Spinal cord (tissue), 10 donors: ENCODE data around the gene KIF21A. TPM values are rescaled to one million over a fixed set of nuclear protein-coding genes. Genes with fewer than 3 reads are reported as not detected.

Experiments
- DNase-seq, 6 donors: peaks; one replicate each; pipeline versions ENCODE4 v3.0.0 to v3.0.0-alpha.2; 2013 to 2015; ENCODE audit warnings: low spot score in 6 of 6, low read depth in 4 of 6
- H3K27ac ChIP-seq: one replicate; pipeline ENCODE4 v1.5.1; 2013; ENCODE audit warnings: low read depth, low read length, control low read depth
- H3K27me3 ChIP-seq: one replicate; pipeline ENCODE4 v1.6.1; 2013; ENCODE audit warnings: low read length; ENCODE audit not compliant: control insufficient read depth, insufficient read depth
- H3K36me3 ChIP-seq: one replicate; pipeline ENCODE4 v1.6.1; 2013; ENCODE audit warnings: low read length; ENCODE audit not compliant: control insufficient read depth, insufficient read depth
- H3K4me1 ChIP-seq: one replicate; pipeline ENCODE4 v1.6.1; 2013; ENCODE audit warnings: low read length; ENCODE audit not compliant: control insufficient read depth, insufficient read depth
- H3K4me3 ChIP-seq: one replicate; pipeline ENCODE4 v1.5.1; 2013; ENCODE audit warnings: low read depth, low read length, control low read depth
- H3K9me3 ChIP-seq: one replicate; pipeline ENCODE4 v1.6.1; 2013; ENCODE audit warnings: low read length; ENCODE audit not compliant: control insufficient read depth, insufficient read depth
- WGBS: methylation state at CpG from one replicate; pipeline ENCODE4 v1.1.5; 2013; ENCODE audit warnings: missing lambda C conversion rate; ENCODE audit not compliant: insufficient coverage; 5-methylcytosine and 5-hydroxymethylcytosine counted together
- polyA plus RNA-seq, 2 donors: library from polyadenylated mRNA; unstranded; fragments of 120-200 nt; gene quantifications; one replicate each; pipeline ENCODE4 v1.2.1, GENCODE V29; 2013; ENCODE audit not compliant: insufficient read length in 2 of 2
- total RNA-seq, 2 donors: library from RNA; depleted of rRNA in 1 of 2; stranded (reverse); fragments of 120-200 nt in 1 of 2; fragments of >200 nt in 1 of 2; gene quantifications; one replicate each; pipeline versions ENCODE4 v1.2.3 to v1.2.4, GENCODE V29; 2013 to 2014
- donor health status: healthy.

Gene KIF21A
- total and polyA plus RNA-seq, 4 donors = 59.8 to 180 (median 132) TPM

GRCh38 chr12:39375206-39375808, 67.6 kb downstream of the KIF21A start:
- Histone ChIP-seq H3K27ac (no peak overlapping the region), H3K27me3 (no peaks in the 10 kb centered on the region), H3K36me3 (no peaks in the 10 kb centered on the region), H3K9me3 (no peaks in the 10 kb centered on the region), H3K4me3 (no peak overlapping the region), H3K4me1 (no peaks in the 10 kb centered on the region)
- no CpG with 5 or more reads among the region's 2 CpGs for WGBS
- no peak for DNase-seq

- no peaks in the 10 kb centered on the region for H3K36me3 ChIP-seq
- no CpG with 5 or more reads among the region's 2 CpGs for WGBS
- no peak overlapping the region for H3K27ac ChIP-seq
- DNase-seq = no peak
- no peaks in the 10 kb centered on the region for H3K4me1 ChIP-seq
- no peak overlapping the region for H3K4me3 ChIP-seq
- H3K9me3 ChIP-seq = no peaks in the 10 kb centered on the region
- H3K27me3 ChIP-seq = no peaks in the 10 kb centered on the region
Measured at GRCh38 chr12:39372929-39373328, 70.0 kb downstream of the KIF21A start.

- no peak overlapping the region for H3K27ac ChIP-seq
Measured at GRCh38 chr12:39372204-39372925, 70.6 kb downstream of the KIF21A start.

GRCh38 chr12:39369756-39370155, 73.2 kb downstream of the KIF21A start:
- DNase-seq = no peak
- no peak overlapping the region for H3K27ac ChIP-seq
- H3K4me1 ChIP-seq = no peaks in the 10 kb centered on the region
- no peaks in the 10 kb centered on the region for H3K9me3 ChIP-seq
- H3K4me3 ChIP-seq = no peak overlapping the region
- no peaks in the 10 kb centered on the region for H3K27me3 ChIP-seq
- 100% methylated on average over 2 of the region's 2 CpGs for WGBS
- H3K36me3 ChIP-seq = peaks cover 3% of the 10 kb centered on the region

More at GRCh38 chr12:39372204-39372925, 70.6 kb downstream of the KIF21A start:
- no peak overlapping the region for H3K4me3 ChIP-seq
- H3K27me3 ChIP-seq = no peaks in the 10 kb centered on the region
- H3K36me3 ChIP-seq = no peaks in the 10 kb centered on the region
- 89% methylated on average over 1 of the region's 2 CpGs for WGBS
- no peak for DNase-seq
- H3K4me1 ChIP-seq = no peaks in the 10 kb centered on the region
- H3K9me3 ChIP-seq = no peaks in the 10 kb centered on the region

GRCh38 chr12:39368891-39369290, 74.0 kb downstream of the KIF21A start:
- no peaks in the 10 kb centered on the region for H3K4me1 ChIP-seq
- H3K4me3 ChIP-seq = no peak overlapping the region
- H3K9me3 ChIP-seq = no peaks in the 10 kb centered on the region
- no peak overlapping the region for H3K27ac ChIP-seq
- 100% methylated on average over 1 of the region's 2 CpGs for WGBS
- H3K36me3 ChIP-seq = peaks cover 3% of the 10 kb centered on the region
- H3K27me3 ChIP-seq = no peaks in the 10 kb centered on the region
- no peak for DNase-seq

- no peak overlapping the region for H3K27ac ChIP-seq
- WGBS = no CpG with 5 or more reads among the region's 1 CpG
- H3K4me3 ChIP-seq = no peak overlapping the region
- no peaks in the 10 kb centered on the region for H3K4me1 ChIP-seq
- no peaks in the 10 kb centered on the region for H3K27me3 ChIP-seq
- H3K9me3 ChIP-seq = no peaks in the 10 kb centered on the region
- no peak for DNase-seq
- peaks cover 3% of the 10 kb centered on the region for H3K36me3 ChIP-seq
Measured at GRCh38 chr12:39368096-39368495, 74.8 kb downstream of the KIF21A start.

- Histone ChIP-seq H3K9me3 (no peaks in the 10 kb centered on the region), H3K4me1 (no peaks in the 10 kb centered on the region), H3K36me3 (peaks cover 3% of the 10 kb centered on the region), H3K4me3 (no peak overlapping the region), H3K27me3 (no peaks in the 10 kb centered on the region), H3K27ac (no peak overlapping the region)
- DNase-seq = no peak
Measured at GRCh38 chr12:39367494-39367893, 75.4 kb downstream of the KIF21A start.

- peak in 2 of 6 donors; percentile 9 to 43 for DNase-seq
Measured at GRCh38 chr12:39365364-39366001, 77.4 kb downstream of the KIF21A start.

GRCh38 chr12:39364196-39364595, 78.7 kb downstream of the KIF21A start:
- Histone ChIP-seq H3K27ac (no peak overlapping the region), H3K4me1 (no peaks in the 10 kb centered on the region), H3K27me3 (no peaks in the 10 kb centered on the region), H3K4me3 (no peak overlapping the region), H3K9me3 (no peaks in the 10 kb centered on the region), H3K36me3 (peaks cover 3% of the 10 kb centered on the region)
- no peak for DNase-seq
- WGBS = no CpG with 5 or more reads among the region's 2 CpGs

More at GRCh38 chr12:39365364-39366001, 77.4 kb downstream of the KIF21A start:
- Histone ChIP-seq H3K27me3 (no peaks in the 10 kb centered on the region), H3K4me3 (no peak overlapping the region), H3K27ac (no peak overlapping the region), H3K36me3 (peaks cover 3% of the 10 kb centered on the region), H3K9me3 (no peaks in the 10 kb centered on the region), H3K4me1 (no peaks in the 10 kb centered on the region)
- WGBS = no CpG with 5 or more reads among the region's 8 CpGs
